Hypothalamus (tissue), 51 donors: ENCODE data around the gene KCNJ10.

Experiments
- DNase-seq, 51 donors: peaks; one replicate each; lab custom pipeline; 2025; lab: John Stamatoyannopoulos, UW

KCNJ10 gene

GRCh38 chr1:160086456-160086892, 16.5 kb upstream of the KCNJ10 start:
- DNase-seq: no peak

DNA sequence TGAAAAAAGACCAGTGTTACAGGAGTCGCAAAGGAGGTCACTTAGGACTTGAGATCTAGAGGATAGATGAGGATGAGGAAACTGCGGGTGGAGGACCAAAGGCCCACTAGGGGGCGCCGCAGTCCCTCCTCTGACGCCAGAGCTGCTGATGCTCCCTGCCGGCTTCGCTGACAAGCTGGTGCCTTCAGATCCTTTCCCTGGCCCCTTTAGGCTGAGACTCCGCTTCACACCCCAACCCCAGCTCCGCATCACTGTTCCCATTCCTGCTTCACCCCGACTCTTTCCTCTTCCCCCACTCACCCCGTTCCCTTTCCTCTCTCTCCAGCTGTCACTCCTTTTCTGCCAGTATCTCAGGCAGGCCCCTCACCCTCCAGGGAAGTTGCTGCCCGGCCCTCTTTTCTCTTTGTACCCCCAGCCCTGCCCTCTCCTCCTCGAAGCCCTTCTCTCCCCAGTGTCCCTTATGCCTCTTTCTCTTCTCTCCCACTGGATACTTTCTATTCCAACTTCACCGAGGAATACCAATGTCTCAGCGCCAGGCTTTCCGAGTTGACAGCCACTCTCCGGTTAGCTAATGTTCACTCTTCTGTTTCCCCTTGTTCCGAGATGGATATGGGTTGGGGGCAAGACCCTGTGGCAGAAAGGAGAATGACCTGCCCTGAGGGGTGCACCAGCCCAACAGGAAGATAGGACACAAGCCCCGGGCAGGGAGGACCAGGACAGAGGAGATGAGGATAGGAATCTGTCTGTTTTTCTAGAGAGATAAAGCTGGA, 15.9 kb upstream of the KCNJ10 start:
- peak in 50 of 51 donors; percentile 19 to 93 (median 76) for DNase-seq

GRCh38 chr1:160084771-160085321, 14.9 kb upstream of the KCNJ10 start:
- DNase-seq: no peak

- DNase-seq: peak in 28 of 51 donors; percentile 16 to 60 (median 36)
These were observed 14.2 kb upstream of the KCNJ10 start for GRCh38 chr1:160083968-160084770.

GRCh38 chr1:160082926-160083325, 13.0 kb upstream of the KCNJ10 start:
- no peak for DNase-seq

DNA sequence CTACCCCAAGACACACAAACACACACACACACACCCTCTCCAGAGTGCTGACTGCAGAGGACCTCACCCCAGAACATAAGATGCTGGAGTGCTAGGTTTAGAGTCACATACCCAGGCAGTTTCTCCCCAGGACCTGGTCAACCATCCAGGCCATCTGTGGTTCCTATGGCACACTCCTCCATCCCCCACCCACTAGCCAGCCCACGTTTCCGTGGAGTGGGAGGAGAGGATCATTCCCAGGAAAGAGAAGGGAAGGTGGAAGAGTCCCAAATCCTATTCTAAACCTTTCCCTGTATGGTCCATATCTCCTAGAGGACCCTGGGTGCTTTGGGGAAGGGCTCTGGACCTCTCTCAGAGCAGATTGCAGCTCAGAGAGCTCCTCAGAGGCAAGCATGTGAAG, 12.5 kb upstream of the KCNJ10 start:
- no peak for DNase-seq

DNA sequence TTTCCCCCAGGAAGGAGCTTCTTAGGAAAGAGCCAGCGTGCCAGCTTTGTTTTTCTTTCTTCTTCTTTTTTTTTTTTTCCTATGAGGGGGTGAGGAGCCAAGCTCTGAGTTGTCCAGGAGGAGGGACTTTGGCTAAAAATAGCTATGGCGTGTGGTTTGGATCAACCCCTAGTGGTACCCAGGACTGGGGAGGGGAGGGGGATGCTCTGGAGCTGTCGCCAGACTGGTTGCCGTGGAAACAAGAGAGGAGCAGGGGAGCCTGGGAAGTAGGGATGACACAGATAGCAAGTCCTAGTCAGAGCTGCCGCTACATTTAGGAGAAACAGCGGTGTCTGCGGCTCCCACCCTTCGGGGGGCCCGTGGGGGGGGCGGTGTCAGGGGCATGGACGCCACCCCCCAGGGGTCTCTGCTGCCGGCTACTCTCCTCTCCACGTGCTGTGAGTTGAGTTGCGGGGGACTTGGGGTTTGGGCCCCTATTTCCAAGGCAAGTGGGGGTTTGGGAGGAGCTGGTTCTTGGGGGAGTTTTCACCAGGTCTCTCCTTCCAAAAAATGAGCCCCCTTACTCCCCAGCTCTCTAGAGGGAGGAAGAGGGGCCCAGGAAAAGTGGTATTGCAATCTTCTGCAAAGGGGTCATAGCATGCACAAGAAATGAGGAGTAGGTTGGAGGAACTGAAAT, 11.4 kb upstream of the KCNJ10 start, which contains the start of gene KCNJ9:
Gene KCNJ9 (plus strand): TSS at position 278 of the 676 bp plus-strand sequence. CDS start 2,493 bp downstream, outside the sequence.
- DNase-seq: peak in 44 of 51 donors; percentile 22 to 92 (median 78)

- no peak for DNase-seq
These were observed 10.6 kb upstream of the KCNJ10 start for GRCh38 chr1:160080381-160081100.

DNA sequence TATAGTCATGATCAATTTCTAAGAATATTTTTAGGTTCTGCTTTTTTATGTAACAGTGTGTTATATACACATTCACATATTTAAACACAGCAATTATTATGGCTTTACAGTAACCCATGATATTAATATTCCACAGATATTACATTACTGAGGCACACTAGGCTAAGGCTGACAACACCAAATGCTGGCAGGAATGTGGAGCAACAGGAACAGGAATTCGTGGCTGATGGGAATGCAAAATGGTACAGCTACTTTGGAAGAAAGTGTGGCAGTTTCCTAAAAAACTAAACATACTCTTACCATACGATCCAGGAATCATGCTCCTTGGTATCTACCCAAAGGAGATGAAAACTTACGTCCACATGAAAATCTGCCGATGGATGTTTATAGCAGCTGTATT, 9.5 kb upstream of the KCNJ10 start:
- no peak for DNase-seq

- DNase-seq: peak in 45 of 51 donors; percentile 16 to 88 (median 61)
These were observed 8.7 kb upstream of the KCNJ10 start for GRCh38 chr1:160078512-160079195.

GRCh38 chr1:160077486-160077885, 7.5 kb upstream of the KCNJ10 start:
- no peak for DNase-seq

GRCh38 chr1:160076295-160076694, 6.3 kb upstream of the KCNJ10 start:
- DNase-seq: no peak

- no peak for DNase-seq
These were observed 5.9 kb upstream of the KCNJ10 start for GRCh38 chr1:160075836-160076235.

GRCh38 chr1:160074865-160075264, 4.9 kb upstream of the KCNJ10 start:
- no peak for DNase-seq

DNA sequence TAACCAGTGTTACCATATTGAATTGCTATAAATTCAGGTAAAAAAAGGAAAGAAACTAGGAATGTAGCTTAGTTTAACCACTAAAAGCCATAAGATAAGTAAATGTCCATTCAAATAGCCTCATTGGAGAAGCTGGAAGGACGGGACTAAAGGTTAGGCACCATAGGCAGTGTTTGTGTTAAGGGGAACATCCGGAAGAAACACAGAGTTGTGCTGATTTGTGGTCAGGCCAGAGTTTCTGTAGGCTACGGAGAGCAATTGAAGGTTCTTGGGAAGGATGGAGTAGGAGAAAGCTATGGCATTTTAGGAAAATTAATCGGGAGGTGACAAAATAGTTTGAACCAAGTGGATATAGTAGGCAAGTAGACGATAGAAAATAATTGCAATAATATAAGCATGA, 1.3 kb upstream of the KCNJ10 start:
- DNase-seq: no peak

DNA sequence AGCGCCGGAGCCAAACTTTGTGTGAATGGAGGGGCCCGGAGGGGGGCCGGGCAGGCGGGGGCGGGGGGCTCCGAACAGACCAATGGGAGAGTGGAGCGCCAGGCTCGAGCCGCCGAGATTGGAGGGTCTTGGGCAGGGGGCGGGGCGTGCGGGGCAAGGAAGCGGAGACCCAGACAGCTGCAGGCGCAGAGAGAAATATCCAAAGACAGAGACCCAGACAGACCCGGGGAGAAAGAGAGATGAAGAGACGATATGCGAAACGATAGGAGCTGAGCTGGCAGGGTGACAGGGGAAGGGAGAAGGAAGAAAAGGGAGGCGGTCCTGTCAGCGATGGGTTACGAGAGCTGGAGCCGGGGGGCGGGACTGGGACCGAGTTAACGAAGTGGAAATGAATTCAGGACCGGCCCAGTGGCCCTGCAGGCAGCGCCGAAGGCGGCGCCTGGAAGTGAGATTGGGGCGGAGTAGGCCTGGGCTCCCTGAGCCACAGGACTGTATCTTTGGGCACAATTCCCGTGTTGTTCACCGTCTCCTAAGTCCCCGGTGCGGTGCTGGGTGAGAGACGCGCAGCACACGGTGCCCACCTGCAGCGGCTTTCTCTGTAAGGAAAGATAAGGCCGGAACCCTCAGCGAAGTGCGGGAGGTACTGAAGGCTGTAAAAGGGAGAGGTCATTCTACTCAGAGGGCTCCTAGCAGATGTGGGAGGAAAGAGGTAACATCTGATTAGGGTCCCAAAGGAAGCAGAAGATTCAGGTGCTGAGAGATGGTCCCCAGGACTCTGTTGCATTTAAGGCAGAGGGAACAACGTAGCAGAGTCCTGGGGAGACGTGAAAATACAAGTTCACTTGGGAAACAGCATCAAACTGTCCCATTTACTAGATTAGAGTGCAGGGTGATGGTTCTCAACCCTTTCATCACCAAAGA, 543 bp upstream of the KCNJ10 start:
- peak; percentile 49 to 96 (median 89) for DNase-seq

DNA sequence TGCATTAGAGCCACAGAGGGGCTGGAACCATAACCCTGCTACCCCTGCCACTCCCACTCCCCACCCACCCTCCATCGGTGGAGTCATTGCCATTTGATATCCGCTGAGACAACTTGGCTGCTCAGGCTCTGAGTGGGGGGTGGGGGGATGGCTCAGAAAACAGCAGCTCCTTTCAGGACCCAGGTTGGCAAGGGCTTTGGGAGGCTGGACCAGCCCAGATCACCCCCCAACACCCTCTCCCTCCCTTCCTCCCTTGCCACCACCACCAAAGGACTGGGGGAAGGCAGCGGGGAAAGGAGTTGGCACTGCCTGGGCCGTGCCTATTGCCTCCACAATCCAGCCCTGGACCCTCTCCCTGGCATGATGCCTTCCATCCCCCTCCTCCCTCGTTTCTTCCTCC, 1.7 kb downstream of the KCNJ10 start:
- peak in 50 of 51 donors; percentile 24 to 97 (median 81) for DNase-seq
